ENCODE measurements around the gene HOXA6.

The HOXA6 gene

GRCh38 chr7:27121684-27122076 is 25.9 kb downstream of the HOXA6 start:
- DNase-seq (ENCODE audit: low read depth) = no peak

DNA sequence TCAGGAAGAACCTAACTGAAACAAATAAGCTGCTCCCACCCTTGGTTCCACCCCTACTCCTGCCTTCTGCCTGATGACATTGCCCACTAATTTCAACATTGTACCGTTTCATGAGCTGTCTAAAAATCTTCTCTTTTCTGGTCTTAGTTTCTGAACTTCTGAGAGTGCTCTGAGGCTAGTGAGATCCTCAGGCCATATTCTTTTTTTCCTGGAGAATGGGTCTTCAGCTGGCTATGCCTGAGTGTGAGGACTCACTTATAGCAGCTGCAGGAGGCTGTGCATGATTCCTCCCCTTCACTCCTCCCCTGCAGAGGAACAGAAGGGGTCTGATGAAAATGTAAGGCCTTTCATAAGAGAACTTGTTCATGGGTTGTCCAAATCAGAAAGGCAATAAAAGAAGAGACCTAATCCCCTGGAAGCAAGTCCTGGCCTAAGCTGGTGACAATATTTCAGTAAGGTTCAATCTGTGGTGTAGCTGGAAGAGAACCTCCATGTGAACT is 28.1 kb downstream of the HOXA6 start:
- no peak for DNase-seq (ENCODE audit: low read depth)

GRCh38 chr7:27118580-27118979 is 29.0 kb downstream of the HOXA6 start:
- no peak for DNase-seq (ENCODE audit: low read depth)

- DNase-seq (ENCODE audit: low read depth) = no peak
Measured at GRCh38 chr7:27117887-27118491, 29.6 kb downstream of the HOXA6 start.

DNA sequence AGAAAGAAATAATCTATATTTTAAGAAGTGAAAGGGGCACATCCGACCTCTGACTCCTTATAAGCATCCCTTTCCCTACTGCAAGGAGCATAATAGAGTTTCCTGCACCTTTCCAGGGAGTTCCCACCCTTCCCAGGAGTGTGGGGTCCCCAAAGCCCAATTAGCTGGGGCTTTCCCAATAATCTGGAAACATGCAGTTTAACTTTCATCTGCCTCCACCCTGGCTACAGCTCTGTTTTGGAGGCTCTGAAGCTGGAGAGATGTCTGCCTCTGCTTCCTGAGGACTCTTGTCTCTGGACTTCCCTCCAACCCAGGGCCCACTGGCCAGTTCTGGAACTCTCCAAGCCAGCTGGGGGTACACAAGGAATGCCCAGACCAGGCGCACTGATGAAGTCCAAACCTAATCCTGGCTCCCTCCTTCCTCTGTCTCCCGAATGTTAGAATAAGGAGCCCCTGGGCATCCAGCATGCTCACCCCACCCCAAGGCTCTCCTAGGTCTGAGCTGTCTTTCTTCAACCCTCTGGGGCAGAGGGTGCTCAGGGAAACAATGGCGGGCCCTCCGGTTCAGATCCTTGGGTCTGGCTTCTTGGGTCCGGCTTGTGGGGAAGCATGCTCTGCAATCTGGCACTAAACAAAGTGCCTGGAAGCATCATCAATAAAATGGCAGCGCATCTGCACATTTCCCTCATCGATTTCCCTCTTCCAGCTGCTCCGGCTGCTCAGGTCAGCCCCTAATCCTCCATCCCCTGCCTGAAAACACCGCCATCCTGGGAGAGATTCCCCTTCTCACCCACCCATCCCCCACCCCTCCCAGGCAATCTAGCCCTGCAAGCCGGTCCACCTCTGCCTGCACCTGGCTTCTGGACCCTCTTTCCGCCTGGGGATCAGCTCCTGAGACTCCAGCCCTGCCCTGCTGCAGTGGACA is 30.4 kb downstream of the HOXA6 start:
- DNase-seq (ENCODE audit: low read depth) = no peak

GRCh38 chr7:27116031-27116961 is 31.3 kb downstream of the HOXA6 start:
- DNase-seq (ENCODE audit: low read depth) = no peak

DNA sequence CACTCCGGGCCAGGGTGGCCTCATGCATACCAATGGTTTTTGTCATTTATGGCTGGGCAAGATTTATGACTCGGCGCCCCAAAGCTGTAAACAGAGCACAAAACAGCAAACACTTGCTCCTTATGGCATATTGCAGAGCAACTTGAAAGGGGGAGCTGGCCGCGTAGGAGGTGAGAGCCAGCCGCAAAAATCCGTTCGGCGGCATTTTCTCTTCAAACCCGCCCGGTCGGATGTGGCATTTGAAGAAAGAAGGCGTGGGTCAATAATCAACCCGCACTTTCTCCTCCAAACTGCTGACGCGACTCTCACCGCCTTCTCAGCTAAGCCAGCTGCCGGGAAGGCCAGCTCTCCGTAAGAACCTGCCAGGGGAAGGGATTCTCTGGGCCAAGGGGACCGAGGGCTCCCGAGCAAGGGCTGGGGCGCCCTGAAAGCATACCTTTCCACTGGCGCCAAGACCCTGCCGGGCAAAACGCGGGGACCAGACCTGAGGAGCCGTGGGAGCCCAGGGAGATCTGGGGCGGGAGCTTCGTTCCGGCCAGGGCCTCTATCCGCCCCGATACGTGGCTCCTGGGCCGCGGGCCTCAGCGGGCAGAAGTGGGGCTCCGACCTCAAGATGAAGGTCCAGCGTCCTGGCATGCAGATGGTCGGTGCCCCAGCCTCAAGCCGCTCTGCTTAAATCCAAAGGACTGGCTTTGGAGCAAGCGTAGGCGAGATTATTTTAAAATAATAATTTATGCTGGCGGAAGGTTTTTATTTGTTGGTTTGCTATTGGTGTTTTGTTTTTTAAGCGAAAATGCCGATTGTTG is 32.1 kb downstream of the HOXA6 start:
- DNase-seq (ENCODE audit: low read depth) = no peak

- DNase-seq (ENCODE audit: low read depth) = no peak
Measured at GRCh38 chr7:27114881-27115220, 32.7 kb downstream of the HOXA6 start.

DNA sequence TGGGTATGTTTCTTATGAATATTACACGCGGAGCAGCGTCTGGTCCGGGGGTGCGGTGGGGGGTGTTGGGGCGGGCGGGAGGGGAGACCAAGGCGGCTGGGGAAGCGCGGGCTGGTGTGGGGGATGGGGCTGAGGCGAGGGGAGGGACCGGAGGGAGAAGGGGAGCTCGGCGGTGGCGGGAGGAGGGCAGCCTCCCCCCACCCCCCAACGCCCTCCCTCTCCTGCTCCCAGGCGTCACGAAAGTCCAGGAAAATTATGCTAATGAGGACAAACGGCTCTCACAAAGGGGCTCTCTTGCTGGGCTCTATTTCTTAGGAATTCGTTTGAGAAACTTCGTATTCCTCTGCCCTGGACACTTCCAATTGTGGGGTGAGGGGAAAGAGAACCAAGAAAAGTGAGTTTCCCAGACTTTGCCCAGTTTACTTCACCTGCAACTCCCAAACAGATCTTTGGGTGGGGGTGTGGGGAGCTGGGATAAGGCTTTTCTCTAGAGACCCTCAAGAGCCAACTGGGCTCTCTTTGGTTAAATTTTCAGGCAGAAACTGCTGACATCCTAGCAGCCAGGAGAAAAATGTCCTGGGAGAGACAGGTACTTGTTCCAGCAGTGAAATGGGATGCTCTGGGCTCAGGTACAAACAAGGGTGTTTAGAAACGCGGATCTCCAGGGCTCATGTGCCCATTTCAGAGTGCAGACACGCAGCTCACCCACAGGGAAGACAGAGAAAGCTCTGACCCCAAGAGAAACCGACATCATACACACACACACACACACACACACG is 33.4 kb downstream of the HOXA6 start:
- no peak for DNase-seq (ENCODE audit: low read depth)

GRCh38 chr7:27112955-27113949 is 34.3 kb downstream of the HOXA6 start:
- no peak for DNase-seq (ENCODE audit: low read depth)

- DNase-seq (ENCODE audit: low read depth) = no peak
Measured at GRCh38 chr7:27112361-27112760, 35.2 kb downstream of the HOXA6 start.

DNA sequence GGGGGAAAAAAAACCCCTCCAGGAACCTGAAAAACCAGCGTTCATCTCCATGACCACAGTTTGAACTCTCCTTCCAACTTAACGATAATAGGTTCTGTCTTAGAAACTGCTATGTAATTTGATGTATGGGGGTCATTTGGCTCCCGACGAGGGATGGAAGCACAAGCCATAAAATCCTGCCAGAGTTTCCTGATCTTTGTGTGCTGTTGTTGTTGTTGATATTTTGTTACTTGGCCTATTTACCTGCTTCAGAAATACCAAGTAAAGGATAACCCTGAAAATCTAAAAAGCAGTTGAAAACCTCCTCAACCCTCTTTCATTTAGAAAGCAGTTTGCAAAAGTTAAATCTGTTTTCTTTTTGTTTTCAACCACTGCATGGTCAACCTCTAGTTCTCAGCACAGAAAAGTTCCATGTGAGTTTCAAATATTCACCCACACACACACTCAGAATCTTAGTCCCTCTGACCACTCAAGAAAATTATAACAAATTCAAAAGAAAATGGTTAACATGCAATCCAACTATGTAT is 35.8 kb downstream of the HOXA6 start:
- no peak for DNase-seq (ENCODE audit: low read depth)

- no peak for DNase-seq (ENCODE audit: low read depth)
Measured at GRCh38 chr7:27111042-27111750, 36.4 kb downstream of the HOXA6 start.

GRCh38 chr7:27110186-27111031 is 37.2 kb downstream of the HOXA6 start:
- no peak for DNase-seq (ENCODE audit: low read depth)

GRCh38 chr7:27109466-27110185 is 37.9 kb downstream of the HOXA6 start:
- no peak for DNase-seq (ENCODE audit: low read depth)

DNA sequence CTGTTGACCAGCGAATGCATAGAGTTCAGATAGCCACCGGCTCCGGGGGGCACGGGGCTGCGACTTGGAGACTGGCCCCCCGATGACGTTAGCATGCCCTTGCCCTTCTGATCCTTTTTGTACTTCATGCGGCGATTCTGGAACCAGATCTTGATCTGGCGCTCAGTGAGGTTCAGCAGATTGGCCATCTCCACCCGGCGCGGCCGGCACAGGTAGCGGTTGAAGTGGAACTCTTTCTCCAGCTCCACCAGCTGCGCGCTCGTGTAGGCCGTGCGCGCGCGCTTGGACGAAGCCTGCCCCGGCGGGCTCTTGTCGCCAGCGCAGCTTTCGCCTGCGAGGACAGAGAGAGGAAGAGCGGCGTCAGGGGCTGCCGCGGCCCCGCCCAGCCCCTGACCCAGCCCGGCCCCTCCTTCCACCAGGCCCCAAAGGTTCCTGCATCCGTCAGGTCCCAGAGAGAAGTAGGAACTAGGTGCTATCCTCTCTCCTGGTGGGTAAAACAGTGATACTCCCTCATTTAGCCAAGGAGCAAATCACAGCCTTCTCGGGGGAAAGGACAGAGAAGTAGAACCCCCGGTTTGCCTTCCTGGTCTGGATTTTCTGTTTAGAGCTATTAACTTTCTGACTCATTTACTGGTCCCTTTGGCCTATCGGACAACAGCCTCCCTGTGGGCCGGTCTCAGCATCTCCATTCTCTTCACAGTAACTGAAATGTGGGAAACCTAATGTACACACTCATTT is 39.0 kb downstream of the HOXA6 start:
- no peak for DNase-seq (ENCODE audit: low read depth)
